Stimulated activated CD4-positive, alpha-beta T cell treated with anti-CD3 and anti-CD28 coated beads, Interleukin-1b, Interleukin-23, amount 100 ng/mL, for 1 hour (primary cell): ENCODE data around the gene SORD.
"Not testable (repeated sequence)": the region's sequence is repeated elsewhere in the genome, so short reads cannot be mapped to it uniquely, and the experiment has no call there.

Experiments used
- DNase-seq, 2 donors: peaks; one replicate each; pipeline ENCODE4 v3.0.0-alpha.2; 2020; ENCODE audit warnings: low read depth in 2 of 2

SORD gene

DNA sequence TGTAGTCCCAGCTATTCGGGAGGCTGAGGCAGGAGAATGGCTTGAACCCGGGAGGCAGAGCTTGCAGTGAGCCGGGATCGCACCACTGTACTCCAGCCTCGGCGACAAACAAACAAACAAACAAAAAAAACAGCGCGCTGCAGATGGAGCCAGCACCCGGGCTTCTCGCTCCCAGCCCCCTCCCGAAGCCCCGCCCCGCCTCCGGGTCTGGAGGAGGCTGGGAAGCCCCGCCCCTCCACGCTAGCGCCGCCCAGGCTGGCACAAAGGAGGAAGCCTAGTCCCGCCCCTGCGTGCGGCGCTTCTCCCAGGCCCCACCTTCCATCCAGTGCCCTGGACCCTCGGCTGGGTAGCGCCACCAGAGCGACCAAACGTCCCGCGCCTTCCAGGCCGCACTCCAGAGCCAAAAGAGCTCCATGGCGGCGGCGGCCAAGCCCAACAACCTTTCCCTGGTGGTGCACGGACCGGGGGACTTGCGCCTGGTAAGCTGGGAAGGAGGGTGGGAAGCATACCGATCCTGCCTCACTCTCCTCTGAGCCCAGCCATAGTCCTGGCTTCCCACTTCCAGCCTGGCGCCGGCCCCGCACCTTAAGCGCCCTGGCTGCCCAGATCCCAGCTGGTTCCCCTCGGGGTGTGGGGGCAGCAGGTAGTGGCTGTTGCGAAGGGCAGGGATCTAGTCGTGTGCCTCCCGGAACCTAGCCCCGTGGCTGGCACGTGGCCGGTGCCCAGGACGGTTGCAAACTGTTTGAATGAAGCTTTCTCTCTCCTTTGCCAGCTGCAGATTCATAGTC is at the start of gene SORD:
SORD (plus strand) TSS at position 325 of the 788 bp plus-strand sequence; CDS start at position 414, 89 bp downstream.
- peak; percentile 78 to 93 for DNase-seq

DNA sequence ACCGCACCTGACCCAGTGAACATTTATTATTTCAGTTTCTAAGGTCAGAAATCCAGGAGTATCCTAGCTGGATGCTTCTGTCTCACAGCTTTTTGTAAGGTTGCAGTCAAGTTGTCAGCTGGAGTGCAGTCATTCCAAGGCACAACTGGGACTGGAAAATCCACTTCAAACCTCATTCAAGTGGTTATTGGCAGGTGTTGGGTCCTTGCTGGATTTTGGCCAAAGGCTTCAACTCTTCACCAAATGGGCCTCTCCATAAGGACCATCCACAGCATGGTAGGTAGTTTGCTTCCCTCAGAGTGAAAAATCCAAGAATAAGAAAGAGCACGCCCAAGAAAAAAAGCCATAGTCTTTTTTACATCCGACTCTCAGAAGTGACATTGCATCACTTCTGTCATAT is 46.8 kb upstream of the SORD start:
- not testable (repeated sequence) for DNase-seq

DNA sequence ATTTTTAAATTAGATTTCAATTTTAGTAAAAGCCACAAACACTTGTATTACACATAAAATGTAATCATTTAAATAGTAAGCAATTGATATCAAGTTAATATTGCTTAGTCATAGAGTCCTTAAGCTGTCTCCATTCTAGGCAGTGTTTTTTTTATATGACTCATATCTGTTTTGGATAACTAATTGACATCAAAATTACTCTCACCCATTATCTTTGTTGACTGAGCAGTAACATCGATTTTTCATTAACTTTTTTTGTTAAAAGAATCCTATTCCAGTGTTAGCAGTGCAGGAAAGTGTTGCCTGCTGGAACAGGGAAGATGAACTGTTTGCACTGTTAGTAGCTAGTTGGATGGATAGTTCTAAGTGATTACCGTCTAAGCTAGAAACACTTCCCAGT is 45.2 kb upstream of the SORD start:
- DNase-seq = not testable (repeated sequence)

DNA sequence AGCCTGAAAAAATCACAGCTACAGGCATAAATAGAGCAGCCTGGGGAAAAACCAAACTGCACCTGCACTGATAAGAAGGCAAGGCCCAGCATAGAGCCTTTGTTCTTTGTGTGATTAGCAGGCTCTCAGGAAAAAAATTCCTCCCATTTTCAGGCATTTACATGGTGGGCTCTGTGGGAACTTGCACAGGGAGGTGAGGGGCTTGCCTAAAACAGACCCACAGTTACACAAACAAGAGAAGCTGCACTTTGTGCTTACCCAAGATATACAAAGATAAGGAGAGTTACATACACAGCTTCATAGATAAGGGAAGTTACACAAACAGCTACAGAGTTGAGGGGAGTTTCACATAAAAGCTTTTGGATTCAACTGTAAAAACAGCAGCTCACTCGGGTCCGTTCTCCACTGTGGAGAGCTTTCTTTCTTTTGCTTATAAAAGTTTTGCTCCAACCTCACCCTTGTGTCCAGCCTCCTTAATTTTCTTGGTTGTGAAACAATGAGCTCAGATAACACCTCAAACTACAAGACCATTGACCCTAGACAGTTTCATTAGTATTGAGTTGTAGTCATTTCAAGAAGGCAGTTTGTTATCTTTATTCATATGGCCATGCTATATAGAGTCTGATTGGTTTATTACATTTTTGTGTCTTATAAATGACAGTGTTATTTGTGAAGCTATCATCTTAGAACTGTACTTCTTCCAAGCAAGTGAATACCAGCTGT is 43.2 kb upstream of the SORD start:
- DNase-seq = not testable (repeated sequence)

DNA sequence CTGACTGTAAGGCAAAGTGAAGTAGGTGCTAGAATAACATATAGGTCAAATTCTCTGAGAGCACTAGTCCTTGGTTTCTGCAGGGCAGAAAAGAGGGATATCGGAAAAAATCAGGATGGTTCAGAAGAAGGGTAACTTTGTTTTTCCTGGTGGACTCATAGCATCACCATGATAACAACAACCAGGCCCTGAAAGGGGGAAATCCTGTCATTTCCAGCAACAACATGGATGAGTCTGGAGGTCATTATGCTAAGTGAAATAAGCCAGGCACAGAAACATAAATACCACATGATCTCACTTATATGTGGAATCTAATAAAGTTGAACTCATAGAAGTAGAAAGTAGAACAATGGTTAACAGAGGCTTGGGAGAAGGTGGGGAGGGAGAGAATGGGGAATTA is 38.9 kb upstream of the SORD start:
- not testable (repeated sequence) for DNase-seq

DNA sequence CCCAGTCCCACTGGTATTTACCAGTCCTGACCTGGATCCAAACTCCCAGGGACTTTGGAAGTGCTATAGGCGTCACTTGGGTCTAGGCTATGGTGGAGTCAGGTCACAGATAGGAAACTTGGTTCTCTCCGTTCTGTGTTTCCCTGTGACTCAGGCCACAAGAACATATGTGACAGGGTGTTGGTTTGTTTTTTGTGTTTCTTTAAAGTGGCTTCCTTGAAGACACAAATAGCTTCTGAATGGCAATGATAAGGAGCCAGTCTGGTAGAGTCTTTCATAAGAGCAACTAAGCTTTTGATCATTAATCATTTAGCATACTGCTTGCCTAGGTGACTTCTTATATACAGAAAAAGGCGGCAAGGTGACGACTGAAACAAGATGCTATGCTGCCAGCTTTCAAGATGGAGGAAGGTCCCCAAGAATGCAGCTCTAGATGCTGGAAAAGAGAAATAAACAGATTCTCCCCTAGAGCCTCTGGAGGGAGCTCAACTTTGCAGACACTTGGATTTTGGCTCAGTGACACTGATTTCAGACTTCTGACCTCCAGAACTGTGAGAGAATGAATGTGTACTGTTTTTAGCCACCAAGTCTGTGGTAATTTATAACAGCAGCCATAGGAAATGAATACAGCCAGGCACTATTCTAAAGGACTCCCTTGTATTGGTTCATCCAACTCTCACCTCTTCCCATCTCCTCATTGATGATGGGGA is 36.5 kb upstream of the SORD start:
- not testable (repeated sequence) for DNase-seq

DNA sequence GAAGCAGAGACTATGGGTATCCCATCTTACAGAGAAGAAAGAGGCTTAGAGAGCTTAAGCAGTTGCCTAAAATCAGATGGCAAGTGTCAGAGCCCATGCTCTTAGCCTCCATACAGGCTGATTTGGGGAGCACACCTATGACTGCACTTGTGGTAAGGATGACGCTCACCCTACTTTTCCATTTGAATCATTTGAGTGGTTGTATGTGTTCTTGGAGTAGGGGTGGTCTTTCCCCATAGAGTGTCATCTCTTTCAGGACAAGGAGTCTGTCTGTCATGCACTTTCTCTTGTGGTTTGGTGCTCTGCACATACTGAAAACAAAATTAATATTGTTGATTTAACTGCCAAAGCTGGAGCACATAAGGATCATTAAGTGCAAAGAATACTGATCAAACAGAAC is 35.3 kb upstream of the SORD start:
- not testable (repeated sequence) for DNase-seq

DNA sequence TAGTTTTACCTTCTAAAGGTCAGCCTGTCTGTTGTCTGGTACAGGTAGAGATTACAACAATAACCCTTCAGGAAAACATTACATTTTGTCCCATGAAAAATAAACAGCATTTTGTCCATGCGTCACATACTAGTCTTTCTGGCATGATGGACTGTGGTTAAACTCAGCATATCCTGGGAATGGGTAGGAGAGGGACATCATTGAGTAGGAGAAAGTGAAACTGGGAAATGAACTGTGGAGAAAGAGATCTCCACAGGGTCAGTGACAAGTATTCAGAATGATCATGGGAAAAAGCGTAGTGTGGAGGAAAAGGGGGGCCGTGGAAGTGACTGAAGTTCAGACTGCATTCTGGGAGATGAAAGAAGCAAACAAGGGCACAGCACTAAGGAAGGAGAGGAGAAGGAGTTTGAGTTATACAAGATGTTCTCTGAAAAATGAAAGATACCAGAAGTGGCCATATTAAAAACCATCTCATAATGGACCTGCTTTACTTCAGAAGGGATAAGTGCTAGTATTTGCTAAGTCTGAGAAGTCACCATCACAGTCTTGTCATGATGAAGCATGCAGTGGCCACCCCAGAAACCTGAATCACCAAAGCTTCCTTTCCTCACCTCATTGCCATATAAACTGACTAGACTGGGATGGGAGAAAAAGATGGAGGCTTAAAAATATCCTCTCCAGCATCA is 34.7 kb upstream of the SORD start:
- not testable (repeated sequence) for DNase-seq

DNA sequence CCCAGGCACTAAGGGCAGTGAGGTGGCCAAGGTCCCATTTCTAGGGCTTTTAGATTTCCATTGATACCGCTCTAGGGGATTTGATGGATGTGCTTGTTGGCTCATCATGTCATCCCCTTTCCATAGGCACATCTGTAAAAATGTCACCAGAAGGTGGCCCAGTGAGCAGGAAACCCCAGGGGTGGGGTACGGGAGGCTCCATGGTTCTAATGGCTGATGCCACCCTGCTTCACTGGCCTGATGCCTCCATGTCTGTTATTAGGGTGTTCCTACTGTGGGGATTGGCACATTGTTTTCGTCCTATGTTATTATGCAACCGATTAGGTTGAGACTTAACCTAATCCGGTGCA is 34.1 kb upstream of the SORD start:
- not testable (repeated sequence) for DNase-seq

DNA sequence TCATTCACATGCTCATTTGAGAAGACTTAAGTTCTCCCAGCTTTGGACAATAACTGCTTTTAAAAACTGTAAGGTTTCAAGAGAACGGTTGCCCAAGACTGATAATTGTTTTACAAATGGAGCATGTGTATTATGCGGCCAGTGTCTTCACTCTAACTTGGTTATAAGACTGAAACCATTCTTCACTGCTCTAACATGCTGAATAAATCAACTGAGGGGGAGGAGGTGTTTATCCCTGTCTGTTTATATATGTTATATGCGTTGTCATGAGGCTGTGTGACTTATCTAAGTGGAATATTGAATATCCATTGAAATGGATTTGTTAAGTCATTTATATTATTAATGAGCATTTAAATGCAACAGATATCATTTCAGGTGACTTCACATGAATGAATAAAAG is 25.4 kb upstream of the SORD start:
- DNase-seq = not testable (repeated sequence)

DNA sequence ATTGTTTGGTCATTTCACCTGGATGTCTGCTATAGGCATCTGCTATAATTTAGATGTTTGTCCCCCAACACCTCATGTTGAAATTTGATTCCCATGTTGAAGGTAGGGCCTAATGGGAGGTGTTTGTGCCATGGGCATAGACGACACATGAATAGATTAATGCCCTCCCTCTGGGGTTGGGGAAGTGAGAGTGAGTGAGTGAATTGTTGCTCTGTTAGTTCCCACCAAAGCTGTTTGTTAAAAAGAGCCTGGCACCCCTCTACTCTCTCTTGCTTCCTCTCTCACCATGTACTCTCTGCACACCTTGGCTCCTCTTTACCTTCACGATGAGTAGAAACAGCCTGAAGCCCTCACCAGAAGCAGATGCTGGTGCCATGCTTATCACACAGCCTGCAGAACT is 23.9 kb upstream of the SORD start:
- DNase-seq = no peak

DNA sequence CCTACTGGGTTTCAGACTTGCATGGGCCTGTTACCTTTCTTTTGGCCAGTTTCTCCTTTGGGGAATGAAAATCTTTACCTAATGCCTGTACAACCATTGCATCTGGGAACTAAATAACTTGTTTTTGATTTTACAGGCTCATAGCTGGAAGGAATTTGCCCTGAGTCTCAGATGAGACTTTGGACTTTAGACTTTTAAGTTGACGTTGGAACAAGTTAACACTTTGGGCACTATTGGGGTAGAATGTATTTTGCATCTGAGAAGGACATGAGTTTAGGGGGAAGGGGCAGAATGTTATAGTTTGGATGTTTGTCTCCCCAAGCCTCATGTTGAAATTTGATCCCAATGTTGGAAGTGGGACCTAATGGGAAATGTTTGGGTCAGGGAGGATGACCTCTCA is 21.8 kb upstream of the SORD start:
- DNase-seq = not testable (repeated sequence)

DNA sequence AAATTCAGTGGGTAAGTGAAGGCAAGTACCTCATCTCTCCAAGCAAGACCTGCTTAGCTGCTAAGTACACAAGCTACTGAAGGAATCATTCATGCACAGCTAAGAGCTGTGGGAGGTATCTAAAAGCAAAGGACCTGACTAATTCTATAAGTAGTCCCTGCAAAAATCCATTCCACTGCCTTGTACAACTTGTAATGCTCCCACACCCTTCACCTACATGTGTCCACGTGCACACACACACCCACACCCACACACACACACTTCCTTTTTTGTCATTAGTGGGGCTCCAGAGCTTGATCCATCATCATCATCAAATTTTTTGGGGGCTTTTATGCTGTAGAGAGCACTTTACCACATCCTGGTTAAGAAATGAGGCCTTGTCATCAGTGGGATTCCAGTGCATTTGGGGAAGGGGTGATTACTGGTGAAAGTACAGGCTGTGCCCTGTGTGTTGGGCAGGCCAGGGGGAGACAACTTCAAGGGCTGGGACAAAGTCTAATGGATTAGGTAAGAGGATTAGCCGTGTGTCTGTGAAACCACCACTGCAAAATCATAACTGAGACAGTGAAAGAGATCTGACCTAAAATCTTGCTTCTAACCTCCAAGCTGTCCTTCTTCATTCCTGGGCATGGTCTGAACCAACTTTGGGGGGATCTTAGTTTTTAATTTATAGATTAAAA is 19.1 kb upstream of the SORD start:
- not testable (repeated sequence) for DNase-seq

DNA sequence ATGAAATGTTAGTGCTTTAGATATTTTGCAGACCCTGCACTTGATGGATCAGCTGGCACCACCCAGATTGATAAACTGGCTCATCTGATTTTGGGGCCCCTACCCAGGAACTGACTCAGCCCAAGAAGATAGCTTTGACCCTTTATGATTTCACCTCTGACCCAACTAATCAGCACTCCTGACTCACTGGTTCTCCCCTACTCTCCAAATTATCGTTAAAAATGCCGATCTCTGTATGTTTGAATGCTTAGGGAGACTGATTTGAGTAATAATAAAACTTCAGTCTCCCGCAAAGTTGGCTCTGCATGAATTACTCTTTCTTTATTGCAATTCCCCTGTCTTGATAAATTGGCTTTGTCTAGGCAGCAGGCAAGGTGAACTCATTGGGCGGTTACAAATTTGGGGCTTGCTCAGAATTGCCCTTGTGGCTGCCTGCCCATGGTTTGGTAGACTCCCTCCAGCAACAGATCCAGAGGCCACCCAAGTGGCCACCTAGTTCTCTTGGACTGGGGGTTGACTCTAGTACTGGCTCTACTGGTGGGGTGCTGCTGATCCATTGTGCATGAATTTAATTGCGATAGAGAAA is 18.3 kb upstream of the SORD start:
- not testable (repeated sequence) for DNase-seq

DNA sequence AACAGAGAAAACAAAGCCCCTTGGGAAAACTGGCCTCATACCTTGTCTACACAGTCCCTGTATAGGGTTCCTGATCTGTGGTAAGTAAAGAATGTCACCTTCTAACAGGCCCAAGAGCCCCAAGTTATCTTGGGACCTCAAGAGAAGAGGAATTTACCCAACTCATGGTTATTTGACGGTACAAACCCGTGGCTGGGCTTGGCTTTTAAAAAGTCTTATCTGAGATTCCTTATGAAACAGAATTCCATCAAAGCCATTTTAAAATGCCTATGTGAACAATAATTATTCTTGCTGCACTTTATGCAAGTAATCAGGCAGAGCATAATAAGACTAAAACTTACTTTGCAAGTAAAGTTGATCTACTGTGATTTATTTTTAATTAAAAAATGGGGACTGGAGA is 13.9 kb upstream of the SORD start:
- DNase-seq = no peak

DNA sequence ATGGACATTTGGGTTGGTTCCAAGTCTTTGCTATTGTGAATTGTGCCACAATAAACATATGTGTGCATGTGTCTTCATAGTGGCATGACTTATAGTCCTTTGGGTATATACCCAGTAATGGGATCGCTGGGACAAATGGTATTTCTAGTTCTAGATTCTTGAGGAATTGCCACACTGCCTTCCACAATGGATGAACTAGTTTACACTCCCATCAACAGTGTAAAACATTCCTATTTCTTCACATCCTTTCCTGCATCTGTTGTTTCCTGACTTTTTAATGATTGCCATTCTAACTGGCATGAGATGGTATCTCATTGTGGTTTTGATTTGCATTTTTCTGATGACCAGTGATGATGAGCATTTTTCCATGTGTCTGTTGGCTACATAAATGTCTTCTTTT is 7.9 kb upstream of the SORD start:
- not testable (repeated sequence) for DNase-seq

DNA sequence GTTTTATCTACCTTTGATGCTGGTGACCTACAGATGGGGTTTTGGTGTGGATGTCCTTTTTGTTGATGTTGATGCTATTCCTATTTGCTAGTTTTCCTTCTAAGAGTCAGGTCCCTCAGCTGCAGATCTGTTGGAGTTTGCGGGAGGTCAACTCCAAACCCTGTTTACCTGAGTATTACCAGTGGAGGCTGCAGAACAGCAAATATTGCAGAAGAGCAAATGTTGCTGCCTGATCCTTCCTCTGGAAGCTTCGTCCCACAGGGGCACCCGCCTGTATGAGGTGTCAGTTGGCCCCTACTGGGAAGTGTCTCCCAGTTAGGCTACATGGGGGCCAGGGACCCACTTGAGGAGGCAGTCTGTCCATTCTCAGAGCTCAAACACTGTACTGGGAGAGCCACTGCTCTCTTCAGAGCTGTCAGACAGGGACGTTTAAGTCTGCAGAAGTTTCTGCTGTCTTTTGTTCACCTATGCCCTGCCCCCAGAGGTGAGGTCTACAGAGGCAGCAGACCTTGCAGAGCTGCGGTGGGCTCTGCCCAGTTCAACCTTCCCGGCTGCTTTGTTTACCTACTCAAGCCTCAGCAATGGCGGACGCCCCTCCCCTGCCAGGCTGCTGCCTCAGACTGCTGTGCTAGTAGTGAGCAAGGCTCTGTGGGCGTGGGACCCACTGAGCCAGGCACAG is 2.6 kb upstream of the SORD start:
- not testable (repeated sequence) for DNase-seq

DNA sequence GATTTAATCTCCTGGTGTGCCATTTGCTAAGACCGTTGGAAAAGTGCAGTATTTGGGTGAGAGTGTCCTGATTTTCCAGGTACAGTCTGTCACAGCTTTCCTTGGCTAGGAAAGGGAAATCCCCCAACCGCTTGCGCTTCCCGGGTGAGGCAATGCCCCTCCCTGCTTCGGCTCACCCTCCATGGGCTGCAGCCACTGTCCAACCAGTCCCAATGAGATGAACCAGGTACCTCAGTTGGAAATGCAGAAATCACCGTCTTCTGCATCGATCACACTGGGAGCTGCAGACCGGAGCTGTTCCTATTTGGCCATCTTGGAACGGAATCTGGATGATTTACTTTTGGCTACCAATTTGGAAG is 2.1 kb upstream of the SORD start:
- not testable (repeated sequence) for DNase-seq

DNA sequence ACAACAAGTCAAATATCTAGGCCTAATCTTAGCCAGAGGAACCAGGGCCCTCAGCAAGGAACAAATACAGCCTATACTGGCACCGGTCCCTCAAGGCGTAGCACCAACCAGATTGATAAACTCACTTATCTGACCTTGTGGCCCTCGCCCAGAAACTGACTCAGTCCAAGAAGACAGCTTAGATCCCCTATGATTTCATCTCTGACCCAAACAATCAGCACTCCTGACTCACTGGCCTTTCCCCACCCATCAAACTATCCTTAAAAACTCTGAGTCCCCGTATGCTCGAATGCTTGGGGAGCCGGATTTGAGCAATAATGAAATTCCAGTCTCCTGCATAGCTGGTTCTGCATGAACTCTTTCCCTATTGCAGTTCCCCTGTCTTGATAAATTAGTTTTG is 1.6 kb upstream of the SORD start:
- no peak for DNase-seq

DNA sequence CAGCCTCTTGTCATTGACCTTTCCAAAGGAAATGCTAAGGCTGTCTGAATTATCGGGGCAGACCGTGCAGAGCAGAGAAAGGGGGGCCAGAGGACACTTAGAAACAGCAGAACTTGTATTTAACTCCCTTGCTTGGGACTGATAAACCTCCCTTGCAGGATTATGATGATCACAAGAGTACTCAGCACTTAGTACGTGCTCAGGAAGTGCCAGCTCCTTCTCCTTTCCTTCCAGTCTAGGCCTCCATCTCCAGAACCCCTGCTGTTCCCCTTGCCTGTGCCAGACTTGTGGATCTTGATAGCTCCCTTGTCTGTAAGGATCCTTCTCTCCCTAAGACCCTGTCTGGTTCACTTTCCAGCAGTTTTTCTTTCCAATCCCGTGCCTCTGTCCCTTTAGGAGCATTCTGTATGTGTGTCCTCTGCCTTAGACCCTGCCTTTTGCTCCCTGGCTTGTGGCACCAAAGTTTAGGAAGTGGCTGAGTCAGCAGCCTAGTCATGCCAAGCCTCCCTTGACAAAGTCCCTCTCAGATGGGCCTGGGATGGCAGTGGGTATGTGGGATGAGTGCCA is 747 bp downstream of the SORD start:
- DNase-seq = no peak
